Coronary artery (tissue), 2 donors: ENCODE results near the gene AFF3.

Experiments
- DNase-seq: peaks from one replicate; pipeline ENCODE4 v3.0.0-alpha.2; 2017; ENCODE audit warnings: low spot score
- H3K27ac ChIP-seq, 2 donors: fragments of 200-600 bp; sonication (generic); one replicate each; pipeline ENCODE4 v1.5.1; 2016 to 2019
- H3K4me3 ChIP-seq: fragments of 200-600 bp; sonication (generic); 2 replicates; pipeline ENCODE4 v1.5.1; 2016; ENCODE audit warnings: mild to moderate bottlenecking, moderate library complexity
- CTCF ChIP-seq: fragments of 200-600 bp; sonication (generic); IDR thresholded peaks from one replicate; pipeline ENCODE4 v1.5.1; 2019; ENCODE audit warnings: antibody characterized with exemption

Gene AFF3

GRCh38 chr2:99988599-99988998 lies 153.8 kb downstream of the AFF3 start:
- DNase-seq = no peak
- Histone ChIP-seq H3K4me3 (no peak overlapping the region), H3K27ac (no peak overlapping the region)
- no peak for TF ChIP-seq CTCF

- no peak overlapping the region for H3K4me3 ChIP-seq
- H3K27ac ChIP-seq = no peak overlapping the region
- no peak for DNase-seq
- TF ChIP-seq CTCF = no peak
Measured at GRCh38 chr2:99987160-99987559, 155.2 kb downstream of the AFF3 start.

- DNase-seq = no peak
- TF ChIP-seq CTCF = no peak
- no peak overlapping the region for H3K27ac ChIP-seq
- H3K4me3 ChIP-seq = no peak overlapping the region
Measured at GRCh38 chr2:99984799-99985515, 157.4 kb downstream of the AFF3 start.

- Histone ChIP-seq H3K27ac (no peak overlapping the region), H3K4me3 (no peak overlapping the region)
- TF ChIP-seq CTCF = no peak
- DNase-seq = no peak
Measured at GRCh38 chr2:99982744-99983143, 159.6 kb downstream of the AFF3 start.

GRCh38 chr2:99981840-99982239 lies 160.6 kb downstream of the AFF3 start:
- no peak for TF ChIP-seq CTCF
- Histone ChIP-seq H3K4me3 (no peak overlapping the region), H3K27ac (no peak overlapping the region)
- DNase-seq = no peak

GRCh38 chr2:99980176-99980575 lies 162.2 kb downstream of the AFF3 start:
- DNase-seq = no peak
- no peak overlapping the region for H3K4me3 ChIP-seq
- TF ChIP-seq CTCF = no peak
- no peak overlapping the region for H3K27ac ChIP-seq

- Histone ChIP-seq H3K27ac (no peak overlapping the region), H3K4me3 (no peak overlapping the region)
- DNase-seq = no peak
- TF ChIP-seq CTCF = no peak
Measured at GRCh38 chr2:99977966-99978365, 164.4 kb downstream of the AFF3 start.
